ENCODE results near the gene HJURP. TPM values are rescaled to one million over a fixed set of nuclear protein-coding genes. Genes with fewer than 3 reads are reported as not detected.

The HJURP gene
- total RNA-seq, 4 donors from 2014 or later = 0.15 to 3.1 (median 2.5) TPM; not detected in 1

GRCh38 chr2:233836359-233836758 lies 18.0 kb downstream of the HJURP start:
- ATAC-seq = no peak
- H3K36me3 ChIP-seq = no peaks in the 10 kb centered on the region
- H3K4me1 ChIP-seq = peaks cover 0 to 9% (median 0%) of the 10 kb centered on the region in 3 donors
- H3K27ac ChIP-seq = no peak overlapping the region
- no peaks in the 10 kb centered on the region for H3K27me3 ChIP-seq
- H3K9me3 ChIP-seq = no peaks in the 10 kb centered on the region
- 90 to 100% methylated on average over 5 to 7 of the region's 7 CpGs for WGBS, 2 donors (ENCODE audit: low coverage in 1 of 2)
- TF ChIP-seq POLR2AphosphoS5 (IDR thresholded peaks at IDR 0.05) = no peak
- no peak for TF ChIP-seq POLR2A (IDR thresholded peaks at IDR 0.05)
- no peak for TF ChIP-seq CTCF (IDR thresholded peaks at IDR 0.05)
- TF ChIP-seq EP300 (IDR thresholded peaks at IDR 0.05) = no peak
- no peak overlapping the region for H3K4me3 ChIP-seq

GRCh38 chr2:233835230-233836186 lies 18.8 kb downstream of the HJURP start:
- WGBS, 2 donors (ENCODE audit: low coverage in 1 of 2) = 88 to 100% methylated on average over 1 to 7 of the region's 14 CpGs
- no peak for ATAC-seq
- no peaks in the 10 kb centered on the region for H3K9me3 ChIP-seq
- no peaks in the 10 kb centered on the region for H3K36me3 ChIP-seq
- no peaks in the 10 kb centered on the region for H3K27me3 ChIP-seq
- H3K4me3 ChIP-seq = no peak overlapping the region
- TF ChIP-seq EP300 (IDR thresholded peaks at IDR 0.05) = no peak
- TF ChIP-seq CTCF (IDR thresholded peaks at IDR 0.05) = no peak
- TF ChIP-seq POLR2A (IDR thresholded peaks at IDR 0.05) = no peak
- TF ChIP-seq POLR2AphosphoS5 (IDR thresholded peaks at IDR 0.05) = no peak
- H3K27ac ChIP-seq = no peak overlapping the region
- peaks cover 0 to 9% (median 0%) of the 10 kb centered on the region in 3 donors for H3K4me1 ChIP-seq

GRCh38 chr2:233833345-233833744 lies 21.0 kb downstream of the HJURP start:
- 37 to 38% methylated on average over 3 to 9 of the region's 10 CpGs for WGBS, 2 donors (ENCODE audit: low coverage in 1 of 2)
- Histone ChIP-seq H3K4me1 (peaks cover 0 to 9% (median 0%) of the 10 kb centered on the region in 3 donors), H3K4me3 (no peak overlapping the region), H3K27ac (no peak overlapping the region), H3K27me3 (no peaks in the 10 kb centered on the region), H3K36me3 (no peaks in the 10 kb centered on the region), H3K9me3 (no peaks in the 10 kb centered on the region)
- no peak for TF ChIP-seq CTCF (IDR thresholded peaks at IDR 0.05)
- no peak for TF ChIP-seq POLR2AphosphoS5 (IDR thresholded peaks at IDR 0.05)
- TF ChIP-seq POLR2A (IDR thresholded peaks at IDR 0.05) = no peak
- TF ChIP-seq EP300 (IDR thresholded peaks at IDR 0.05) = no peak
- ATAC-seq = no peak

- Histone ChIP-seq H3K4me3 (no peak overlapping the region), H3K36me3 (no peaks in the 10 kb centered on the region), H3K9me3 (no peaks in the 10 kb centered on the region), H3K4me1 (peaks cover 0 to 9% (median 0%) of the 10 kb centered on the region in 3 donors), H3K27me3 (no peaks in the 10 kb centered on the region), H3K27ac (no peak overlapping the region)
- 55% methylated on average over 1 of the region's 7 CpGs; no CpG with 5 or more reads in 1 of the 2 donors for WGBS, 2 donors (ENCODE audit: low coverage in 1 of 2)
- no peak for ATAC-seq
- no peak for TF ChIP-seq CTCF (IDR thresholded peaks at IDR 0.05)
- no peak for TF ChIP-seq EP300 (IDR thresholded peaks at IDR 0.05)
- no peak for TF ChIP-seq POLR2AphosphoS5 (IDR thresholded peaks at IDR 0.05)
- no peak for TF ChIP-seq POLR2A (IDR thresholded peaks at IDR 0.05)
These were observed 21.4 kb downstream of the HJURP start for GRCh38 chr2:233832869-233833311.

Data from gastroesophageal sphincter (tissue), 4 donors.